ENCODE results near the gene APEX1. TPM values are rescaled to one million over a fixed set of nuclear protein-coding genes. Genes with fewer than 3 reads are reported as not detected.

APEX1 gene
- total RNA-seq, 1 experiment from 2014 or later: 235 TPM

- peak; percentile 20 for TF ChIP-seq ZBTB33 (IDR thresholded peaks at IDR 0.05; ENCODE audit: extremely low read depth, insufficient replicate concordance, low read length)
These were observed 6.5 kb downstream of the APEX1 start, which contains the start of gene PIP4P1 (continued) for GRCh38 chr14:20461225-20462141.

GRCh38 chr14:20468764-20469241 is 13.8 kb downstream of the APEX1 start:
- RAD21 ChIA-PET (ENCODE audit: low non-redundant PET in 1 of 2, low total read pairs in 2 of 2, uncharacterized antibody in 2 of 2, unreplicated experiment in 2 of 2): no interaction called here
- Histone ChIP-seq H3K36me3 (ENCODE audit: control insufficient read depth in 1 of 2, insufficient read depth in 2 of 2, low read length in 2 of 2) (peaks cover 7 to 20% of the 10 kb centered on the region in 2 experiments), H3K9me3 (ENCODE audit: control insufficient read depth in 1 of 2, insufficient read depth in 1 of 2, low read depth in 1 of 2, low read length in 2 of 2) (no peaks in the 10 kb centered on the region), H4K20me1 (ENCODE audit: insufficient read depth) (no peaks in the 10 kb centered on the region), H3K4me2 (ENCODE audit: low read length) (peak overlapping the region; percentile 93), H3K27ac (ENCODE audit: low read depth, low read length) (peak overlapping the region; percentile 86), H3K27me3 (ENCODE audit: insufficient read depth, low read length) (no peaks in the 10 kb centered on the region), H2AFZ (ENCODE audit: low read depth, low read length, poor library complexity, severe bottlenecking) (peak overlapping the region; percentile 96), H3K9ac (ENCODE audit: low read length) (peak overlapping the region; percentile 97), H3K4me3 (replicated peaks in 1 of 2; ENCODE audit: low read depth in 1 of 2, low read length in 2 of 2) (peak overlapping the region; percentile 80 to 96), H3K9me2 (ENCODE audit: insufficient read depth) (no peaks in the 10 kb centered on the region), H3K4me1 (ENCODE audit: control insufficient read depth in 1 of 2, insufficient read depth in 2 of 2, low read length in 2 of 2) (peaks cover 10 to 15% of the 10 kb centered on the region in 2 experiments; a peak in 3 of 4 replicates), H3K79me2 (ENCODE audit: insufficient read depth, low read length) (peaks cover 45% of the 10 kb centered on the region)
- intact Hi-C loops (cut with micrococcal nuclease): loop anchor here (5.0 kb wide), 2 partner anchors 138 to 213 kb away; partner anchors contain the start of gene RNASE4
- CTCF ChIA-PET: no interaction called here
- no peak for TF ChIP-seq CBX3 (IDR thresholded peaks at IDR 0.05; ENCODE audit: low read depth)
- TF ChIP-seq RAD21 (IDR thresholded peaks at IDR 0.05; ENCODE audit: low read depth): no peak
- TF ChIP-seq ELF1 (IDR thresholded peaks at IDR 0.05; ENCODE audit: borderline replicate concordance, low read depth): no peak
- TF ChIP-seq JUND (IDR thresholded peaks at IDR 0.05): no peak
- no peak for TF ChIP-seq EZH2 (IDR thresholded peaks at IDR 0.05)
- TF ChIP-seq YY1 (IDR thresholded peaks at IDR 0.05; ENCODE audit: extremely low read depth, insufficient replicate concordance, low read depth, low read length): no peak
- TF ChIP-seq SRF (IDR thresholded peaks at IDR 0.05; ENCODE audit: low read depth): no peak
- TF ChIP-seq FOSL1 (IDR thresholded peaks at IDR 0.05; ENCODE audit: low read depth): no peak
- no peak for TF ChIP-seq TCF7L2 (IDR thresholded peaks at IDR 0.05; ENCODE audit: borderline replicate concordance, extremely low read depth, insufficient read depth, insufficient read length)
- TF ChIP-seq EGR1 (IDR thresholded peaks at IDR 0.05; ENCODE audit: low read depth): no peak
- no peak for TF ChIP-seq SP1 (IDR thresholded peaks at IDR 0.05; ENCODE audit: low read depth)
- no peak for TF ChIP-seq SIN3A (IDR thresholded peaks at IDR 0.05; ENCODE audit: low read depth)
- no peak for TF ChIP-seq POLR2A (IDR thresholded peaks at IDR 0.05; ENCODE audit: borderline replicate concordance, extremely low read depth, insufficient read depth, insufficient read length)
- no peak for TF ChIP-seq ATF3 (IDR thresholded peaks at IDR 0.05)
- no peak for TF ChIP-seq REST (IDR thresholded peaks at IDR 0.05; ENCODE audit: low read depth)
- ATAC-seq: peak; percentile 6
- POLR2A ChIA-PET: interaction anchor here (1.1 to 2.4 kb wide), 7 partner anchors 13 to 179 kb away, joined by 3 to 18 read pairs (median 6); partner anchors contain the start of genes APEX1 and TEP1
- no TSS peak for BruUV-seq (replicated peaks)
- DNase-seq (ENCODE audit: low read depth, low spot score): no peak
